ENCODE measurements around the gene YES1.
"Not testable (repeated sequence)": the region's sequence is repeated elsewhere in the genome, so short reads cannot be mapped to it uniquely, and the experiment has no call there.

YES1 gene

DNA sequence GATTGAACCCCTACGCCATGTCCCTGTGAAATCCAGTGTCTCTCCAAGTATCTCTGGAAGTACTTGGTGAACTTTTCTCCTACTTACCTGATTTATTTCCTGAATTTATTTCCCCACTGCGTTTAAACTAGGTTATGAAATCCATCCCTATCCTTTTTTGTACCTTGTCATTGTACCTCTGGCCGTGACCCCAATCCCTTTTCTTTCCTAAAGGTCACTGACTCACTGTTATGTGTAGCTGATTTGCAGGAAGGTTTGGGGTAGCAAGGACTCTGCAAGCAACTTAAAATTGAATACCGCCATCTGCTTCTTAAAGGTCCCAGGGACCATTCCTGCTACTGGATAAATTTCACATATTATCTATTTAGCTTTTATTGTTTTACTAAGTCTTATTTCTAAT is 95.0 kb downstream of the YES1 start:
- DNase-seq = no peak

DNA sequence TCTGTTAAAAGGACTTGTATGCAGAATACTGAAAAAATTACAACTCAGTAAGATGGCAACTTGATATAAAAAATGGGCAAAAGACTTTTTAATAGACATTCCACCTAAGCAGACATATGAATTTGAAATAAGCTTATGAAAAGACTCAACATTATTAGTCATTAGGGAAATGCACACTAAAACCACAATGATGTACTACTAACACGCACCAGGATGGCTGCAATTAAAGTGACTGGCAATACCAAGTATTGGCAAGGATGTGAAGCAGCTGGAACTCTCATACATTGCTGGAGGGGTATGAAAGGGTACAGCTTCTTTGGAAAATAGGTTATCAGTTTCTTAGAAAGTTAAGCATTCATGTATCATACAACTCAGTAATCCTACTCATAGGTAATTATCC is 96.4 kb downstream of the YES1 start:
- DNase-seq = no peak

DNA sequence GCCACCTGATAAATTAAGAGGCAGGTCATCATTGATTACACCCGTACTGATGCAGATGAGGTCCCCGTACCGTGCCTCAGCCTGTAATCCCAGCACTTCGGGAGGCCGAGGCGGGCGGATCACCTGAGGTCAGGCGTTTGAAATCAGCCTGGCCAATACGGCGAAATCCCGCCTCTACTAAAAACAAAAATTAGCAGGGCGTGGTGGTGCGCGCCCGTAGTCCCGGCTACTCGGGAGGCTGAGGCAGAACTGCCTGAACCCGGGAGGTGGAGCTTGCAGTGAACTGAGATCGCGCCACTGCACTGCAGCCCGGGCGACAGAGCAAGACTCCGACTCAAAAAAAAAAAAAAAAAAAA is 98.9 kb downstream of the YES1 start:
- DNase-seq = no peak

DNA sequence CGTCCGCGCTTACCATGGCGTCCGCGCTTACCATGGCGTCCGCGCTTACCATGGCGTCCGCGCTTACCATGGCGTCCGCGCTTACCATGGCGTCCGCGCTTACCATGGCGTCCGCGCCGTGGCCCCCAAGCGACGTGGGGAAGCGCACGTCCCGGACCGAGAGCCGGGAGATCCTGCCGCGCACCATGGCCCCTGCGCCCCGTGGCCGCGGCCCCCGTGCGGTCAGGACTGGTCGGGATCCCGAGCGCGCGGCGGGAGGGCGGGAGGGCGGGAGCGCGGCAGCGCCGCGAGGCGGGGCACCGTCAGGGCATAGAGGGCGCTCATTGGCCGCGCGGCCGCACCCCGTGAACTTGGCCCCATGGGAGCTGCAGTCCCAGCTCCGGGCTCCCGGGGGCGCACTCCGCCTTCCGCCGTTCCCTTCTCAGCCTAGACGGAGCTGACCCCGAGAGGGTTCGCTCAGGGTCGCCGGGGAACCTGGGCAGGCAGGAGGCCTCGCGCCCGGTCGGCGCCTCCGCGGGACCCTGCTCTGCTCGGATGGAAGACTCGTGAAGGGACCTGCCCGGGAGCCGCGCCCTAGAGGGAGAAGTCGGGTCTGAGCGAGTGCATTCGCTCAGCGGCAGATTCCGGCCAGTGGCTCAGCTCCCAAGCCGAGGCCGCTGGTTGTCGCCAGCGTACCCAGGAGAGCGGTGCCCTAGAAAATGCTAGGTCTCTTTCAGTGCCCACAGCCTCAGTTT is 99.5 kb downstream of the YES1 start, which contains the start of gene ENOSF1:
Gene ENOSF1, minus strand, starts transcription at position 230 of the 734 bp plus-strand sequence. Its CDS starts 43 bp downstream, at position 187.
- peak; percentile 90 for DNase-seq

DNA sequence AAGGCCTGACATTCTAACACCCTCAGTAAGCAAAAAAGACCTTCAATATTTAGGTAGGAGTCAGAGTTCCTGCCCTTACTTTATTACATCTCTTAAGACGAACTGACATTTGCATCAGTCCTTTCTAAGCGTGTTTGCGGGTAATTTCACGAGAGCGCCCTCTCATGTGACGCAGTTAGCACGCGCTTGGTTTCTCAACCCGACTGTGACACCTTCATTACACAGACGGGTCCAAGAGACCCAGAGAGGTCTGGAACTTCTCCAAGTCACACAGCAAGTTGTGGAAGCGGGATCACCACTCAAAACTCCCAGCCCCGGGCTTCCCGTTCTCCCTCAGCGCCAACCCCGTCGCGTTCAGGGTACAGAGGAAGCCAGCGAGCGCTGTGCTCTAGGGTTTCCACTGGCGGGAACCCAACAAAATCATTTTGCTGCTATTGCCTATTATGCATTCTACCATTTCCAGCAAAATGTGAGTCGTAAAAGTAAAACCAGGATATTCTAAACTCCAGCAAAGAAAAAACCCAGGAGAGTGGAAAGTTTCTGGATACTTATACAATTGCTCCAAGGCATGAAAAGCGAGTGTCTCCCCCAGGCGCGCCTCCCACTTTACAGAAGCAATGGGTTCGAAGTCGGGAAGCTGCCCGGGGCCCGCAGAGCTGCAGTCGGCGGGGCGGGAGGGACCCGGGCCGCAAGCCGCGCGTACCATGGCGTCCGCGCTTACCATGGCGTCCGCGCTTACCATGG is 100.2 kb downstream of the YES1 start:
- DNase-seq = peak; percentile 79

DNA sequence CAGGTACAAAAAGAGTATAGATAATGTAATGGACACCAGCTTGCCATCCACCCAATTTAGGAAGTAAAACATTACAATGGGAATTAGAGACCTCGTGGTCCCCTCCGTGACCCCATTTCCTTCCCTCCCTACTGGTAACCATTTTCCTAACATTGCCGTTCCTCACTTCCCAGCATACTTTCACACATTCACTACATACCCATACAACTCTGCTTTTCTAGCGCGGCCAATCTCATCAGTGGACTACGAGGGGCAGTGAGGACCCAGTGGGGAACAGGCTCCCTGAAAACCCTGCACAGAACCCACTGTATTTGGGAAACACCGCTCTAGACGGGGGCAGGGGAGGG is 100.8 kb downstream of the YES1 start:
- DNase-seq = no peak

DNA sequence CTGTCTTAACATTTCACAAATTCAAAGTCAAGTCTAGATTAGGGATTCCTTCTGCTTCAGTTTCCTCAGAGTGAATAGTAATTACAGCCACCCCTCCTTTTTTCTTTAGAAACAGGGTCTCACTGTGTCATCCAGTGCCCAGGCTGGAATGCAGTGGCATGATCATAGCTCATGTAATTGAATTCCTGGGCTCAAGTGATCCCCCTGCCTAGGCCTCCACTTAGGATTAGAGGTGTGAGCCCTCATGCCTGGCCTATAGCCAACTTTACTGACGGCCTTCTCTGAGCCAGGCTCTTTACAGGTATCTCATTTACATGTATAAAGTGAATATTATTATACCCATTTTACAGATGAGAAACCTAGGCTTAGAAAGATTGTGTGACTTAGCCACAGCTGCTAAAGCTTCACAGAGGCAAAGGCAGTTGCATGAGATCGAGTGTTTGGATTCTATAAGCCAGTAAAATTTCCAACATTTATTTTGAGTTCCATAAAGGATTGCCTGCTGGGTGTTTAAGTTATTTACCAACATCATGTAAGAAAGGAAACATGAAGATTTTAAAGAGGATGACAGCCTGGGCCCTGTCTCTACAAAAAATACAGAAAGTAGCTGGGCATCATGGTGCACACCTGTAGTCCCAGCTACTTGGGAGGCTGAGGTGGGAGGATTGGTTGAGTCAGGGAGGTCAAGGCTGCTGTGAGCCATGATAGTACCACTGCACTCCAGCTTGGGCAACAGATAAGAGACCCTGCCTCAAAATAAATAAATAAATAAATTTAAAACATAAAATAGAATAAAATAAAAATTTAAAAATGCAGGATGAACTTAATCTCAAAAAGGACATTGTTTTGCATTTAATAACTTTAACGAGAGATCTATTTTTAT is 101.4 kb downstream of the YES1 start:
- DNase-seq = no peak

DNA sequence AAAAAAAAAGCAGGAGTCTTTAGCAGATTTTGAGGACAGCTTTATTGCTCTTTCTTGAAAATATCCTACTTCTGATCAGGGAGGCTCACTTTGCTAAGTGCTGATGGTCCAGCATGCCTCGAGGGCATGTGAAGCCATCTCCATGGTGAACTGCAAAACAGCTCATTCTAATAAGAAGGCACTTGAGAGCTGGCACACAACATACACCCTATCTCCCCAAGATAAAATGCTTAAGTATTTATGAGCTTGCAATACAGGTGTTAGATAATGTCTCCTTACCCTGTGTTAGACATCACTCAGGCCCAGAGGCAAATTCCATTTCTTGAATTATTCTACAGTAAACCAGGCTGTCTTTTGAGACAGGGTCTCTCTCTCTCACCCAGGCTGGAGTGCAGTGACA is 102.3 kb downstream of the YES1 start:
- DNase-seq = no peak

DNA sequence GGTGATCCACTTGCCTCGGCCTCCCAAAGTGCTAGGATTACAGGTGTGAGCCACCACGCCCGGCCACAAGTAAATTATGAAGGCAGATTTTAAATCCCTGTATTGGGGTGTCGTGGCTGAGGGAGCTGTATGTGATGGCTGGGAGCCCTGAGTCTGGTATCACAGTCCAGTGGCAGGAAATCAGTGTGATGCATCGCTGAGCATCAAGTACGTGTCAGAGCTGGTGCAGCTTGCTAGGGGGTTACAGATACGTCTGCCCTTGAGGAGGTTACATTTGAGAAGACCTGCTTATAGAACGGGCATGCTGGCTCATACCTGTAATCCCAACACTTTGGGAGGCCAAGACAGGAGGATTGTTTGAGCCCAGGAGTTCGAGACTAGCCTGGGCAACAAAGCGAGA is 103.9 kb downstream of the YES1 start:
- DNase-seq = no peak

DNA sequence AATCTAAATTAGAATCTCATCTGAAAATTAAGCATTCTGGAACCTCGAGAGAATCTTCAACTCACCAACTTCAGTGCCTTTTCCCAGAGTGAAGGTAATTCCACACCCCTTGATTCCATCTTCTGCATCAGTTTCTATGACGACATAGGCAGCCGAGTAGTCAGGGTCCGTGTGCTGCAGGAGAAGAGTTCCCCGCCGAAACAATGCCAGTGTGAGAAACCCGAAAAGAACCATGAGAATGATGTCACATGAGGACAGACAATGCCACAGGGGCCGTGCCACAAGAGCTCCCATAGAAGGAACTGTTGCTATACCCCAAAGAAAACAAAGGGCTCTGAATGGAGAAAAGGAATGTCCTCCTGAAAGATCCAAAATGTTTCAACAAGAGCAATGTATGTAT is 105.6 kb downstream of the YES1 start:
- DNase-seq = no peak

DNA sequence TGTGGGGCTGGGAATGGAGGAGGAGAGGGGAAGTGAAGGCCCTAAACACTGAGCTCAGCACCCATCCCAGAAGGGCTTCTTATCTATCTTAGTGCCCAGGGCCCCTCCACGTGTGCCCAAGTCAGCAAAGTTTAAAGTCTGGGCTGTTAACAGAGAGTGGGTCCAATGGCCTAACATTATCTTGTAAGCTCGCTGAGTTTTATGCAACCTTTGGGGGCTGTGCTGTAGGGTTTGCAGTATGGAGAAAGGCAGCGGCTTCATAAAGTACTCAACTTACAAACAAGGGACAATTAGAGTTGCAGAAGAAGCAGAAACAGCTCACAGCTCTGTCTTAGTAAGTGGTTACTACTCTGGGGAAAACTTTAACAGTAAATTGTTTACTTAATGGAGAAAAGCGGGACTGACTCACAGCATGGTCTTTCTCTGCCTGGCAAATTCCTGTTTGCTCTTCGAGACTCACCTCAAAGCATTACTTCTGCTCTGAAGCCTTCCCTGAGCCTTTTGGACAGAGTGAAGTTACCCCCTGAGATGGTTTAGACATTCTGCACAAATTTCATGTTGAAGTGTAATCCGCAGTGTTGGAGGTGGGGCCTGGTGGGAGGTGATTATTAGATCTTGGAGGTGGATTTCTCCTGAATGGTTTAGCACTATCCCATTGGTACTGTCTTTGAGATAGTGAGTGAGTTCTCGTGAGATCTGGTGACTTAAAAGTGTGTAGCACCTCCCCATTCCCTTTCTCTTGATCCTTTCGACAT is 108.7 kb downstream of the YES1 start:
- DNase-seq = no peak

DNA sequence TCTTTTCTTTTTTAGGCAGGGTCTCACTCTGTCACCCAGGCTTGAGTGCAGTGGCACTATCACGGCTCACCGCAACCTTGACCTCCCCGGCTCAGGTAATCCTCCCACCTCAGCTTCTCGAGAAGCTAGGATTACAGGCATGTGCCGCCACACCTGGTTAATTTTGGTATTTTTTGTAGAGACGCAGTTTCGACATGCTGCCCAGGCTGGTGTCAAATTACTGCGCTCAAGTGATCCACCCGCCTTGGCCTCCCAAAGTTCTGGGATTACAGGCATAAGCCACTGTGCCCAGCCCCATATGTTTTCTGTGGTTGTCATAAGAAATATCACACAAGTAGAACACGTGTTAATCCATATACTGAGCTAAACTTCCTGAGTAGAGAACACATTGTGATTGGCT is 114.2 kb downstream of the YES1 start:
- no peak for DNase-seq

DNA sequence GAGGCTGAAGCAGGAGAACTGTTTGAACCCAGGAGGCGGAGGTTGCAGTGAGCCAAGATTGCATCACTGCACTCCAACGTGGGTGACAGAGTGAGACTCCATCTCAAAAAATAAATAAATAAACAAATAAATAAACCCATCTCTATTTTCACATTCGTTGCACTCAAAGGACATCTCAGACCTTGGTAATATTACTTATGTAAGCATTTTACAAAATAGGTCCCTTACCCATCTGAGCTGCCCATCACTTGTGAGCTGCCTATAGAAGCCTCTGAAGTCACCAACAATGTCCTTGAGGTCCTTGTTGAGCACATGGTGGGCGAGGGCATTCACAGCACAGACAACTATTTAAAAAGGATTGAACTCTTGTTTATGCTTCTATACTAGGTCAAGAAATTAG is 115.0 kb downstream of the YES1 start:
- no peak for DNase-seq

DNA sequence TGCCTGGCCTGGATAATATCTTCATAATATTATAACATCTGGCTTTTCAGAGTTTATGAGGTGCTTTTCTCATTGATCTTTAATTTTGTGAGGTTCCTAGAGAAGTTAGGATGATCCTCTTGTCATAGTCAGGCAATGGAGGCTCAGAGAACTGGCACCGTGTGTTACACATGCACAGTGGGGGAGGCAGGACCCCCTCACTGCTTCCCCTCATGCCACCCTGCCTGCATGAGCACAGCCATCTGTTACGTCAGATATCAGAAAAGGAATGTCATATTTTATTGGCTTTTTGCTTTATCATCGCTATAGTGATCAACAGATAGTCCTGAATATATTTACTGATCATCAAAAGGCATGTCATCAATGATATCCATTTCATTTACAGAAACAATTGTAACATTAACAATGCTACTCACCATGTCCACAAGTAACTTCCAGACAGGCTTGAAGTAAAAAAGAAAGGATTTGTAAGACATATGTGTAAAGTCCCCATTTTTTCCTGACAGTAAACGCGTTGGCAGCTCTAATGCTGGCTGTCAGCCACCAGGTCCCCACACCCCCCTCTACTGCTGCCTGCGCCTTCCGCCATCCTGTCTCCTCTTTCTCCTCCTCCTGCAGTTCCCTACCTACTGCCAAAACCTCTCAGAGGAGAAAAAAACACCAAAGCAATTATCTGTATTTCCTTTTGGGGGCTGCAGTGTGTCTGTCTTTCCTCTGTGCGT is 118.4 kb downstream of the YES1 start:
- no peak for DNase-seq

DNA sequence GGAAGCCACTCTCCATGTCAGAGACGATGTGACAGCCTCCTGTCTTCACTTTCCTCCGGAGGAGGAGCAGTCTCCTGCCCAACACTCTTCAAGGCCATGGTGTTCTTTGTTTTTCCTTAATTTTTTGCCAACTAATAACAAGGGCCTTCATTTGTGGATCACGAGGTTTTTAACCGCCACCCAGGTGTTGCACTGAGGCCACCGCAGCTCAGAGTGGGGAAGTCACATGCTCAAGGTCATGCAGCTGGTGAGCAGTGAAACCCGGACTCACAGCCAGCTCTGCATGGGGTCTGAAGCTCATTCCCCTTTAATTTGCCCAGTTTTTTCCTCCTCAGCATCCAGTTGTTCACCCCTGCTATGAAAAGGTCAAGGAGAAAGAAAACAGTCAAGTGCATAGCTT is 119.2 kb downstream of the YES1 start:
- no peak for DNase-seq

DNA sequence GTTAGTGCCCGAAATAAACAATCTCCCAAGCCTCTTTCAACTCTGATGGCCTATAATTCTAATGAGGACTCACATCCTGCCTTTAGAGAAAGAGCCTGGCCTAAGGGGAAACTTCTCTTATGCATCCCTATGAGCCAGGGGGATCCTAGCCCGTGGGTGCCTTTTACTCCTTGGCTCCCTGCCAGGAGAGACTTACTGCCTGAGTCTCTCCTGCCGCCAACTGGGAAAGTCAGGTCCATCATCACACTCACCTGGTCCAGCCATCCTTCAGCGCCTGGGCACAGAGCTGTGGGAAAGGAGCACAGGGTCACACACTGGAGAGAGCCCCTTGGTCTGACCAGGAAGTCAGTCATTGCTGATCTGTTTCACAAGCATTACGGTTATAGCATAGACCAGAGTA is 123.7 kb downstream of the YES1 start:
- no peak for DNase-seq

DNA sequence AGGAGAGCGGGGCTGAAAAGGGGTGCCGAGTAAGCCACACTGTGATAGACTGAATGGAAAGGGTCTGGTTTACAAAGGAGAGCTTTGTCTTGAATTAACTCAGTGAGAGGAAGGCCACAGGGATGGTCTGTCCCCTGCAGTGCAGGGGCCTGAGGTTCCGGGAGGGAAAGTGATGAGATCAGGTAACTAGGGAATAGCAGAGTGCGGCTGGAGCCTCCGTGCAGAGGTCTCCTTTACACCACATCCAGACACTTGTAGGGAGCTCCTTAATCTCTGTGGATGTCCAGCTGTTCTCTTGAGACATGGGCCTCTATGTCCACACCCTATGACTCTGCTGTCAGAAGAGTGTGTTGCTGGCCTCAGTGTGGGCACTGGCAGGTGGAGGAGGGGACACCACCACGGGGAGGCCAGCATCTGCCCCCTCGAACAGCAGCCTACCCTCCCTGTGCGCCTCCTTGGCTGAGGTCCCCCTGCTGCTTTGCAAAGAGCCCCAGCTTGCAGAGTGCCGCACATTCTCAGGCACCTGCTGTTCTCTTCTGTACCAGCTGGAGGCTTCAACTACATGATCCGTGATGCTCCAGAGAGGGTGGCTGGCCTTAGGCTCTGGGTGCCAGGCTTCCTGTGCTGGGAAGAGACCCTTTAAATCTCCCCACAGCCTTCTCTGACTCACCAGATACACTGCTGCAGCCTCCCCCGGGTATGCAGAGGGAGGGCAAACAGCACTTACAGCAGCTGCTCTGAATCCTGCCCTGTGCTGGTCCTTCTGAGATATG is 125.5 kb downstream of the YES1 start:
- DNase-seq = no peak

DNA sequence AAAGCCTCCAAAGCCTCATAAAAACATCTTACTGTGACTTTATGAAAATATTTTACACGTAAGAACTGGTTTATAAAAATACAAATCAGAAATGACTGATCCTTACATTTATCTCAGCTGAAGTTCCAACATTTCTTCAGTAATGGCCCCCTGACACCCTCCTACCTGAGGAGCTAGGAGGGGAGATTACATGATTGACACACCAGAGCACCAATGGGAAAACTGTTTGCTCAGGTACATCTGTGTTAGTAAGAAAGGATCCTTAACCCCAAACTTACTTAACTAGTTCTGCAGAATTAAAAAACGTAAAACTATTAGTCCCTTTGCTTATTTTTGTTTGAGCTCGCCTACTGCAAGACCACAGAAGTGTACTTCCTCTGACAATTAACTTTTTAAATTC is 126.6 kb downstream of the YES1 start:
- no peak for DNase-seq

DNA sequence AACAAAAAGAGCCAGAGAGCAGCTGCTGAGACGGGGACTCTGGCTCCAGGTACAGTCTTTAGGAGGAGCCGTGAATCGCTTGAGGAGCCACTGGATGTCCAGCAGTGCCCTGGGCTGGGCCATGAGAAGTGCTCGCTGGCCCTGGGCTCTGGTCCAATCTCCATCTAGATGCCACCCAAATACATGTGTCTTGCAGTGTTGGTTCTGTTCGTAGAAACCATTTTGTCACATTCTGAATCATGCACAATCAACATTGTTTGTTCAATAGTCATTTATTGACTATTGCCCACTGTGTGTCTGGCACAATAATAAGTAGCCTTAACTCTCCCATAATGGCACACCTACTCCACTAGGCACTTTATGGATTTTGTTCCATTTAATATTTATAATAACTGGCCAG is 128.5 kb downstream of the YES1 start:
- DNase-seq = no peak

DNA sequence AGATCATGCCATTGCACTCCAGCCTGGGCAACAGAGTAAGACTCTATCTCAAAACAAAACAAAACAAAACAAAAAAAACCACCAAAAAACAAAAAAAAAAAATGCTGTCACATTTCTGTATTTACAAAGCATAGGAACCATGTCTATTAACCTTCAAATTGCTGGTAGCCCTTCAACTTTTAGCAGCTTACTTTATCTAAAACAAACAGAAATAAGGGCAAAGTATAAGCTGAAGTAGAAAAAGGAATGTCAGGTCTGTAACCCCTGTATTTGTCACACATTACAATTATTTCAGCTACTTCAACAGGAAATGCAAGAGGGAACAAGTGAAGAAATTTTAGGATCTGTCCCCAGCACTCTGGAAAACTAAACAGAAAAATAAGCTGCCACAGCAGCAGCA is 129.2 kb downstream of the YES1 start:
- no peak for DNase-seq

DNA sequence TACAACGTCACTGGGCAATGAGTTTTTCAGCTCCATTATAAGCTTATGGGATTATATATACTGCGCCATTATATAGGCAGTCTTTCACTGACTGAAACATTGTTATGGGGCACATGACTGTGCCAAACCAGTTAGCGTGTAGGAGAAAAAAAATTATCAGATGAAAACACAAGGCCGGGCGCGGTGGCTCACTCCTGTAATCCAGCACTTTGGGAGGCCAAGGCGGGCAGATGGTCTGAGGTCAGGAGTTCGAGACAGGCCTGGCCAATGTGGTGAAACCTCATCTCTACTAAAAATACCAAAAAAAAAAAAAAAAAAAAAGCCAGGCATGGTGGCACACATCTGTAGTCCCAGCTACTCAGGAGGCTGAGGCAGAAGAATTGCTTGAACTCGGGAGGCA is 129.6 kb downstream of the YES1 start:
- DNase-seq = not testable (repeated sequence)

DNA sequence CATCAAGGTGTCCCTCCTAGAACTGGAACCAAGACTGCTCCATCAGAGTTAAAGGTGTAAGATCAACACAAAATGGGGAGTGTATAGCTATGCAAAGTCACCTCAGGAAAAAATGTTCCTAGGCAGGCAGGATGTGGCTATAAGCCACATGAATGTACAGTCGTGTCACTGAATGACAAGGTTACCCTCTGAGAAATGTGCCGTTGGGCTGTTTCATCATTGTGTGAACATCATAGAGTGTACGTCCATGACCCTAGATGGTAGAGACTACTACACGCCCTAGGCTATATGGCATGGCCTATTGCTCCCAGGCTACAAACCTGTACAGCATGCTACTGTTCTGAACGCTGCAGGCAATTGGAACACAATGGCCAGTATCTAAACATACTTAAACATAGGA is 130.1 kb downstream of the YES1 start:
- DNase-seq = peak; percentile 49
